ENCODE data around the gene MYOZ3. TPM values are rescaled to one million over a fixed set of nuclear protein-coding genes. Genes with fewer than 3 reads are reported as not detected.

MYOZ3 gene
- total RNA-seq, 1 experiment from 2014 or later, result 0.10 TPM

GRCh38 chr5:150651924-150652671 lies 9.0 kb upstream of the MYOZ3 start:
- RAD21 ChIA-PET (ENCODE audit: low non-redundant PET in 1 of 2, low total read pairs in 2 of 2, uncharacterized antibody in 2 of 2, unreplicated experiment in 2 of 2), result no interaction called here
- H2AFZ ChIP-seq (ENCODE audit: low read depth, low read length, poor library complexity, severe bottlenecking), result no peak overlapping the region
- H3K9me3 ChIP-seq (ENCODE audit: control insufficient read depth in 1 of 2, insufficient read depth in 1 of 2, low read depth in 1 of 2, low read length in 2 of 2), result no peaks in the 10 kb centered on the region
- no peak overlapping the region for H3K4me2 ChIP-seq (ENCODE audit: low read length)
- ATAC-seq, result no peak
- no peak for TF ChIP-seq POLR2AphosphoS5 (IDR thresholded peaks at IDR 0.05; ENCODE audit: low read depth, low read length)
- TF ChIP-seq CEBPB (IDR thresholded peaks at IDR 0.05; ENCODE audit: low read depth), result no peak
- TF ChIP-seq ELF1 (IDR thresholded peaks at IDR 0.05; ENCODE audit: borderline replicate concordance, low read depth), result no peak
- TF ChIP-seq, protein P1, sequence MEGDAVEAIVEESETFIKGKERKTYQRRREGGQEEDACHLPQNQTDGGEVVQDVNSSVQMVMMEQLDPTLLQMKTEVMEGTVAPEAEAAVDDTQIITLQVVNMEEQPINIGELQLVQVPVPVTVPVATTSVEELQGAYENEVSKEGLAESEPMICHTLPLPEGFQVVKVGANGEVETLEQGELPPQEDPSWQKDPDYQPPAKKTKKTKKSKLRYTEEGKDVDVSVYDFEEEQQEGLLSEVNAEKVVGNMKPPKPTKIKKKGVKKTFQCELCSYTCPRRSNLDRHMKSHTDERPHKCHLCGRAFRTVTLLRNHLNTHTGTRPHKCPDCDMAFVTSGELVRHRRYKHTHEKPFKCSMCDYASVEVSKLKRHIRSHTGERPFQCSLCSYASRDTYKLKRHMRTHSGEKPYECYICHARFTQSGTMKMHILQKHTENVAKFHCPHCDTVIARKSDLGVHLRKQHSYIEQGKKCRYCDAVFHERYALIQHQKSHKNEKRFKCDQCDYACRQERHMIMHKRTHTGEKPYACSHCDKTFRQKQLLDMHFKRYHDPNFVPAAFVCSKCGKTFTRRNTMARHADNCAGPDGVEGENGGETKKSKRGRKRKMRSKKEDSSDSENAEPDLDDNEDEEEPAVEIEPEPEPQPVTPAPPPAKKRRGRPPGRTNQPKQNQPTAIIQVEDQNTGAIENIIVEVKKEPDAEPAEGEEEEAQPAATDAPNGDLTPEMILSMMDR (IDR thresholded peaks at IDR 0.05 in 2 of 3, conservative IDR thresholded peaks at IDR 0.05 in 1 of 3; ENCODE audit: borderline replicate concordance in 1 of 3, insufficient read depth in 1 of 3, low read depth in 2 of 3, low read length in 2 of 3), result no peak
- TF ChIP-seq SRF (IDR thresholded peaks at IDR 0.05; ENCODE audit: low read depth), result no peak
- no peak for TF ChIP-seq JUND (IDR thresholded peaks at IDR 0.05)
- TF ChIP-seq MAX (IDR thresholded peaks at IDR 0.05), result no peak
- TF ChIP-seq EZH2phosphoT487 (IDR thresholded peaks at IDR 0.05; ENCODE audit: borderline replicate concordance), result no peak
- TF ChIP-seq CBX3 (IDR thresholded peaks at IDR 0.05; ENCODE audit: low read depth), result no peak
- no peak for TF ChIP-seq POLR2A (IDR thresholded peaks at IDR 0.05; ENCODE audit: borderline replicate concordance, extremely low read depth, insufficient read depth, insufficient read length)
- TF ChIP-seq YY1 (IDR thresholded peaks at IDR 0.05; ENCODE audit: extremely low read depth, insufficient replicate concordance, low read depth, low read length), result no peak
- no peak for TF ChIP-seq SP1 (IDR thresholded peaks at IDR 0.05; ENCODE audit: low read depth)
- TF ChIP-seq ZFX (IDR thresholded peaks at IDR 0.05), result no peak
- no peaks in the 10 kb centered on the region for H3K36me3 ChIP-seq (ENCODE audit: control insufficient read depth in 1 of 2, insufficient read depth in 2 of 2, low read length in 2 of 2)
- no peaks in the 10 kb centered on the region for H3K27me3 ChIP-seq (ENCODE audit: insufficient read depth, low read length)
- no peak overlapping the region for H3K4me3 ChIP-seq (replicated peaks in 1 of 2; ENCODE audit: low read depth in 1 of 2, low read length in 2 of 2)
- no TSS peak for BruUV-seq (replicated peaks)
- H3K79me2 ChIP-seq (ENCODE audit: insufficient read depth, low read length), result no peaks in the 10 kb centered on the region
- H3K27ac ChIP-seq (ENCODE audit: low read depth, low read length), result no peak overlapping the region
- DNase-seq (ENCODE audit: low read depth, low spot score), result no peak
- no peak overlapping the region for H3K9ac ChIP-seq (ENCODE audit: low read length)
- H3K9me2 ChIP-seq (ENCODE audit: insufficient read depth), result no peaks in the 10 kb centered on the region
- CTCF ChIA-PET, result interaction anchor here (1.4 to 1.6 kb wide), 2 partner anchors 12 to 59 kb away, joined by 3 read pairs; partner anchors contain the start of gene SYNPO
- intact Hi-C loops (cut with micrococcal nuclease), result no loop called here
- H4K20me1 ChIP-seq (ENCODE audit: insufficient read depth), result no peaks in the 10 kb centered on the region
- peaks cover under 1 to 10% of the 10 kb centered on the region in 2 experiments; a peak in 3 of 4 replicates for H3K4me1 ChIP-seq (ENCODE audit: control insufficient read depth in 1 of 2, insufficient read depth in 2 of 2, low read length in 2 of 2)
- POLR2A ChIA-PET, result no interaction called here

Measured in HCT116 (cell line).